Hepatocyte (in vitro differentiated cells): Measurements from ENCODE around the gene PLAAT3. TPM values are rescaled to one million over a fixed set of nuclear protein-coding genes. Genes with fewer than 3 reads are reported as not detected.
"Not testable (repeated sequence)": the region's sequence is repeated elsewhere in the genome, so short reads cannot be mapped to it uniquely, and the experiment has no call there.

Experiments
- DNase-seq: peaks from one replicate; pipeline ENCODE4 v3.0.0-alpha.2; 2016; ENCODE audit warnings: low spot score
- H2AFZ ChIP-seq: fragments of 200-600 bp; sonication (generic); 2 replicates; pipeline ENCODE4 v1.6.0; 2016; ENCODE audit warnings: antibody characterized with exemption, mild to moderate bottlenecking
- H3K27ac ChIP-seq: fragments of 200-600 bp; sonication (generic); 2 replicates; pipeline ENCODE4 v1.5.1; 2016; ENCODE audit warnings: mild to moderate bottlenecking
- H3K27me3 ChIP-seq: fragments of 200-600 bp; sonication (generic); 2 replicates; pipeline ENCODE4 v1.6.1; 2016
- H3K36me3 ChIP-seq: fragments of 200-600 bp; sonication (generic); replicated peaks from 2 replicates; pipeline ENCODE4 v1.5.1; 2016; ENCODE audit warnings: low read depth; ENCODE audit not compliant: insufficient read depth
- H3K4me1 ChIP-seq: fragments of 200-600 bp; sonication (generic); 2 replicates; pipeline ENCODE4 v1.5.1; 2016; ENCODE audit warnings: mild to moderate bottlenecking, moderate library complexity; ENCODE audit not compliant: insufficient read depth
- H3K4me2 ChIP-seq: fragments of 200-600 bp; sonication (generic); 2 replicates; pipeline ENCODE4 v1.6.0; 2016
- H3K4me3 ChIP-seq: fragments of 200-600 bp; sonication (generic); 2 replicates; pipeline ENCODE4 v1.5.1; 2016; ENCODE audit warnings: mild to moderate bottlenecking
- H3K79me2 ChIP-seq: fragments of 200-600 bp; sonication (generic); 2 replicates; pipeline ENCODE4 v1.6.0; 2017; ENCODE audit warnings: mild to moderate bottlenecking
- H3K9me2 ChIP-seq: fragments of 200-600 bp; sonication (generic); replicated peaks from 2 replicates; pipeline ENCODE4 v1.6.0; 2017; ENCODE audit warnings: mild to moderate bottlenecking; ENCODE audit not compliant: insufficient read depth
- H3K9me3 ChIP-seq: fragments of 200-600 bp; sonication (generic); 2 replicates; pipeline ENCODE4 v1.5.1; 2016; ENCODE audit warnings: low read depth, mild to moderate bottlenecking
- H4K20me1 ChIP-seq: fragments of 200-600 bp; sonication (generic); 2 replicates; pipeline ENCODE4 v1.6.0; 2016; ENCODE audit warnings: mild to moderate bottlenecking; ENCODE audit not compliant: insufficient read depth, poor library complexity, severe bottlenecking
- EZH2 ChIP-seq: fragments of 200-600 bp; sonication (generic); IDR thresholded peaks from 2 replicates; pipeline ENCODE4 v1.6.1; 2016; ENCODE audit warnings: antibody characterized with exemption, mild to moderate bottlenecking, borderline replicate concordance
- EZH2phosphoT487 ChIP-seq: fragments of 200-600 bp; sonication (generic); IDR thresholded peaks from one replicate; pipeline ENCODE4 v1.6.1; 2018; ENCODE audit warnings: antibody characterized with exemption, mild to moderate bottlenecking, low read depth, moderate library complexity; ENCODE audit not compliant: unreplicated experiment, severe bottlenecking
- WGBS: methylation state at CpG from one replicate; pipeline ENCODE4 v1.1.6; 2016; ENCODE audit warnings: low lambda C conversion rate; ENCODE audit errors: missing lambda C conversion rate; 5-methylcytosine and 5-hydroxymethylcytosine counted together
- polyA plus RNA-seq: library from polyadenylated mRNA; unstranded; fragments of >200 nt; fragmentation: Nextera tagmentation; extraction: Ambion mirVana; gene quantifications from 2 replicates; pipeline ENCODE4 v1.2.1, GENCODE V29; 2016
- total RNA-seq: library from RNA; depleted of rRNA; stranded (reverse); fragments of >200 nt; gene quantifications from 2 replicates; pipeline ENCODE4 v1.2.3, GENCODE V29; 2014
- TF ChIP-seq, protein P1 (sequence below): fragments of 200-600 bp; sonication (generic); IDR thresholded peaks from 2 replicates; pipeline ENCODE4 v1.5.1; 2016; ENCODE audit warnings: antibody characterized with exemption, mild to moderate bottlenecking; ENCODE audit not compliant: poor library complexity

PLAAT3 gene
- total and polyA plus RNA-seq, 2 experiments from 2014 or later, result 32.4 to 49.6 TPM

DNA sequence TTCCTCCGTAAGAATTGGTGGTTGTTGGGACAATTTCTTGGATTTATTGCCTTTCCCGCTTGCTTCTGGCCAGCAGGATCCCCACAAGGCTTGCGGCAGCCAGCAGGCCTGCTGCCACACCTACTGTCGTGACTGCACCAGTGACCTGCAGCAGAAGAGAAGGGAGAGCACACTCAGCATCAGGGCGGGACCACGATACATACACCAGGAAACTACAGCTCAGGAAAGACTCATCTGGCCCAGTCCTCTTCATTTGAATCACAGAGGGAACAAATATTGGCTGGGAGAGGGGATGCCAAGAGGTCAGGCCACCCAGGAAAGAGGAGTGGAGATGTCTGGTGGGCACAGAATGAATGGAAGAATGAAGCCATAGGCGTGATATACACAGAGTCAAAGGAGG lies 61.3 kb downstream of the PLAAT3 start:
- H3K4me1 ChIP-seq, result no peaks in the 10 kb centered on the region
- H3K79me2 ChIP-seq, result no peaks in the 10 kb centered on the region
- H3K27me3 ChIP-seq, result no peaks in the 10 kb centered on the region
- H4K20me1 ChIP-seq, result no peaks in the 10 kb centered on the region
- H3K27ac ChIP-seq, result no peak overlapping the region
- H3K36me3 ChIP-seq, result no peaks in the 10 kb centered on the region
- DNase-seq, result no peak
- H3K9me2 ChIP-seq, result no peaks in the 10 kb centered on the region
- no peak overlapping the region for H3K4me3 ChIP-seq
- no peak overlapping the region for H2AFZ ChIP-seq
- TF ChIP-seq, protein P1, sequence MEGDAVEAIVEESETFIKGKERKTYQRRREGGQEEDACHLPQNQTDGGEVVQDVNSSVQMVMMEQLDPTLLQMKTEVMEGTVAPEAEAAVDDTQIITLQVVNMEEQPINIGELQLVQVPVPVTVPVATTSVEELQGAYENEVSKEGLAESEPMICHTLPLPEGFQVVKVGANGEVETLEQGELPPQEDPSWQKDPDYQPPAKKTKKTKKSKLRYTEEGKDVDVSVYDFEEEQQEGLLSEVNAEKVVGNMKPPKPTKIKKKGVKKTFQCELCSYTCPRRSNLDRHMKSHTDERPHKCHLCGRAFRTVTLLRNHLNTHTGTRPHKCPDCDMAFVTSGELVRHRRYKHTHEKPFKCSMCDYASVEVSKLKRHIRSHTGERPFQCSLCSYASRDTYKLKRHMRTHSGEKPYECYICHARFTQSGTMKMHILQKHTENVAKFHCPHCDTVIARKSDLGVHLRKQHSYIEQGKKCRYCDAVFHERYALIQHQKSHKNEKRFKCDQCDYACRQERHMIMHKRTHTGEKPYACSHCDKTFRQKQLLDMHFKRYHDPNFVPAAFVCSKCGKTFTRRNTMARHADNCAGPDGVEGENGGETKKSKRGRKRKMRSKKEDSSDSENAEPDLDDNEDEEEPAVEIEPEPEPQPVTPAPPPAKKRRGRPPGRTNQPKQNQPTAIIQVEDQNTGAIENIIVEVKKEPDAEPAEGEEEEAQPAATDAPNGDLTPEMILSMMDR, result no peak
- no peak for TF ChIP-seq EZH2
- no peak for TF ChIP-seq EZH2phosphoT487
- H3K4me2 ChIP-seq, result no peak overlapping the region
- WGBS, result 83% methylated on average over 7 of the region's 7 CpGs
- H3K9me3 ChIP-seq, result no peaks in the 10 kb centered on the region

DNA sequence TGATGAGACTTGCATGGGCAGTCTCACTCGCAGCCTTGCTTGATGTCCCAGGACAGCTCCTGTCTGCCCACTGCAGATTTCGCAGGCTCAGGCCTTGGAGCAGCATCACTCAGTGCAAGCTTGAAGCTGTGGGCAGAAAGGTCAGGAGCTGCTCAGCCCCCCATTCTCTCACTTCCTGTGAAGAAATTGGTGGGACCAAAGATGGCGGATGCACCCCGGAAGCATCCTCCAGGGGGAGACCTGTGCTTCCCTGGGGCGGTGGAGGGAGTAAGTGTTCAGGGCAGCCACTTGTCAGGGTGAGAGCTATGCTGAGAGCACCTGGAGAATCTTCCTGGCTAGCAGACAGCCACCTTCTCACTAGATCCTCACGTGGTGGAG lies 62.4 kb downstream of the PLAAT3 start:
- Histone ChIP-seq H3K27me3 (no peaks in the 10 kb centered on the region), H3K4me3 (no peak overlapping the region), H3K36me3 (no peaks in the 10 kb centered on the region), H3K79me2 (no peaks in the 10 kb centered on the region), H2AFZ (no peak overlapping the region), H3K4me1 (no peaks in the 10 kb centered on the region), H3K4me2 (no peak overlapping the region), H3K9me3 (no peaks in the 10 kb centered on the region), H3K27ac (no peak overlapping the region), H4K20me1 (no peaks in the 10 kb centered on the region), H3K9me2 (no peaks in the 10 kb centered on the region)
- no peak for DNase-seq
- WGBS, result 91% methylated on average over 6 of the region's 6 CpGs
- TF ChIP-seq, protein P1, result no peak
- TF ChIP-seq EZH2phosphoT487, result no peak

DNA sequence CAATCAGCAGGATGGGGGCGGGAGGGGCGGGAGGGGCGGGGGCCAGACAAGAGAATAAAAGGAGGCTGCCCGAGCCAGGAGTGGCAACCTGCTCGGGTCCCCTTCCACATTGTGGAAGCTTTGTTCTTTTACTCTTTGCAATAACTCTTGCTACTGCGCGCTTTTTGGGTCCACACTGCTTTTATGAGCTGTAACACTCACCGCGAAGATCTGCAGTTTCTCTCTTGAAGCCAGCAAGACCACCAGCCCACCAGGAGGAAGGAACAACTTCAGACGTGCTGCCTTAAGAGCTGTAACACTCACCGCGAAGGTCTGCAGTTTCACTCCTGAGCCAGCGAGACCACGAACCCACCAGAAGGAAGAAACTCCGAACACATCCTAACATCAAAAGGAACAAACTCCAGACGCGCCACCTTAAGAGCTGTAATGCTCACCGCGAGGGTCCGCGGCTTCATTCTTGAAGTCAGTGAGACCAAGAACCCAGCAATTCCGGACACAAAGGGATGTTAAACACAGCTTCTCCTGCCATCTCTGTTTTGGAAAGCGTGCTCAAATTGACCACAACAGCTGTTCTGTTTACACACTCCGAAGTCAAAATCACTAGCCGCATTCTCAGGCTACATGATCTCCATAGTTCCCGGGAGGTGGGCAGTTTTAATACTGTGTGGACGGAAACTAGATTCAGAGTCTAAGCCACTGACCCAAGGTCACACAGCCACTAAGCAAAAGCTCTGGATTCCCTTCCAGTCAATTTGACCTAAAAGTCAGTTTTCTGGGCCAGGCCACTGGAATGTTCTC lies 62.9 kb downstream of the PLAAT3 start:
- Histone ChIP-seq H3K4me2 (no peak overlapping the region), H3K9me2 (no peaks in the 10 kb centered on the region), H3K27ac (no peak overlapping the region), H3K79me2 (no peaks in the 10 kb centered on the region), H3K9me3 (no peaks in the 10 kb centered on the region), H2AFZ (no peak overlapping the region), H3K4me3 (no peak overlapping the region), H3K4me1 (no peaks in the 10 kb centered on the region), H3K36me3 (no peaks in the 10 kb centered on the region), H3K27me3 (no peaks in the 10 kb centered on the region), H4K20me1 (no peaks in the 10 kb centered on the region)
- WGBS, result 86% methylated on average over 26 of the region's 27 CpGs
- no peak for DNase-seq
- TF ChIP-seq EZH2, result no peak
- TF ChIP-seq EZH2phosphoT487, result no peak
- TF ChIP-seq, protein P1, result no peak

DNA sequence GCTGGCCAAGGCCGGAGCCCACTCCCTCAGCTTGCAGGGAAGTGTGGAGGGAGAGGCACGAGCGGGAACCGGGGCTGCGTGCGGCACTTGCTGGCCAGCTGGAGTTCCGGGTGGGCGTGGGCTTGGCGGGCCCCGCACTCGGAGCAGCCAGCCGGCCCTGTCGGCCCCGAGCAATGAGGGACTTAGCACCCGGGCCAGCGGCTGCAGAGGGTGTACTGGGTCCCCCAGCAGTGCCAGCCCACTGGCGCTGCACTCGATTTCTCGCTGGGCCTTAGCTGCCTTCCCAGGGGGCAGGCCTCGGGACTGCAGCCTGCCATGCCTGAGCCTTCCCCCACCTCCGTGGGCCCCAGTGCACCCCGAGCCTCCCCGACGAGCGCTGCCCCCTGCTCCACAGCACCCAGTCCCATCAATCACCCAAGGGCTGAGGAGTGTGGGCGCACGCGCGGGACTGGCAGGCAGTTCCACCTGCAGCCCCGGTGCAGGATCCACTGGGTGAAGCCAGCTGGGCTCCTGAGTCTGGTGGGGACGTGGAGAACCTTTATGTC lies 64.0 kb downstream of the PLAAT3 start:
- H3K36me3 ChIP-seq, H3K27me3 ChIP-seq, H2AFZ ChIP-seq, H3K9me3 ChIP-seq, H3K4me1 ChIP-seq, H3K4me2 ChIP-seq, H3K9me2 ChIP-seq, H4K20me1 ChIP-seq, H3K4me3 ChIP-seq, H3K27ac ChIP-seq, DNase-seq, H3K79me2 ChIP-seq: not testable (repeated sequence)
- 95% methylated on average over 16 of the region's 31 CpGs for WGBS
